Mesenchymal stem cell (in vitro differentiated cells and primary cell): ENCODE results near the gene HSPB3.
A peak's percentile ranks its signal among the peaks of the same experiment; 100 is the strongest.
"Not testable (repeated sequence)": the region's sequence is repeated elsewhere in the genome, so short reads cannot be mapped to it uniquely, and the experiment has no call there.

Source experiments
- DNase-seq: peaks from one replicate; pipeline ENCODE4 v3.0.0-alpha.2; 2013
- H2AFZ ChIP-seq: one replicate; pipeline ENCODE4 v1.6.1; 2013; ENCODE audit warnings: low read depth, mild to moderate bottlenecking, control low read depth, inconsistent platforms, low read length, moderate library complexity
- H2AK5ac ChIP-seq: 2 replicates; pipeline ENCODE4 v1.6.1; 2013; ENCODE audit warnings: low read length, moderate library complexity, mild to moderate bottlenecking, inconsistent platforms; ENCODE audit not compliant: severe bottlenecking
- H2BK120ac ChIP-seq: one replicate; pipeline ENCODE4 v1.6.1; 2013; ENCODE audit warnings: low read depth, mild to moderate bottlenecking, inconsistent platforms, low read length, moderate library complexity
- H2BK12ac ChIP-seq, 2 experiments: one replicate each; pipeline ENCODE4 v1.6.1; 2013; ENCODE audit warnings: inconsistent platforms in 2 of 2, low read length in 2 of 2, mild to moderate bottlenecking in 2 of 2, moderate library complexity in 2 of 2, control low read depth in 1 of 2
- H2BK15ac ChIP-seq: one replicate; pipeline ENCODE4 v1.6.1; 2013; ENCODE audit warnings: mild to moderate bottlenecking, low read depth, inconsistent platforms; ENCODE audit not compliant: poor library complexity, severe bottlenecking
- H2BK5ac ChIP-seq: 2 replicates; pipeline ENCODE4 v1.6.1; 2013; ENCODE audit warnings: low read depth, mild to moderate bottlenecking, low read length, control low read depth, inconsistent platforms; ENCODE audit not compliant: poor library complexity, severe bottlenecking
- H3K14ac ChIP-seq, 2 experiments: one replicate each; pipeline ENCODE4 v1.6.1; 2013; ENCODE audit warnings: inconsistent platforms in 2 of 2, low read length in 2 of 2, control low read depth in 1 of 2, mild to moderate bottlenecking in 1 of 2, moderate library complexity in 1 of 2
- H3K18ac ChIP-seq, 2 experiments: one replicate each; pipeline ENCODE4 v1.6.1; 2013; ENCODE audit warnings: inconsistent platforms in 2 of 2, low read length in 2 of 2, control low read depth in 1 of 2, low read depth in 1 of 2, mild to moderate bottlenecking in 1 of 2
- H3K23ac ChIP-seq, 2 experiments: one replicate each; pipeline ENCODE4 v1.6.1; 2013; ENCODE audit warnings: inconsistent platforms in 2 of 2, low read length in 2 of 2, mild to moderate bottlenecking in 2 of 2, moderate library complexity in 2 of 2, control low read depth in 1 of 2
- H3K27ac ChIP-seq: 2 replicates; pipeline ENCODE4 v1.5.1; 2013; ENCODE audit warnings: mild to moderate bottlenecking, moderate library complexity, low read length, control low read depth, inconsistent platforms; ENCODE audit not compliant: poor library complexity, severe bottlenecking
- H3K27me3 ChIP-seq, 2 experiments: 2 replicates each; pipeline versions ENCODE4 v1.6.1 to v1.7.0; 2013; ENCODE audit warnings: low read length in 2 of 2, mild to moderate bottlenecking in 2 of 2, moderate library complexity in 2 of 2, control low read depth in 1 of 2, inconsistent platforms in 1 of 2; ENCODE audit not compliant: control insufficient read depth in 1 of 2, insufficient read depth in 1 of 2
- H3K36me3 ChIP-seq, 2 experiments: 2 replicates each; pipeline versions ENCODE4 v1.6.1 to v1.7.0; 2013; ENCODE audit warnings: low read length in 2 of 2, control low read depth in 1 of 2, inconsistent platforms in 1 of 2, low read depth in 1 of 2, mild to moderate bottlenecking in 1 of 2; ENCODE audit not compliant: insufficient read depth in 2 of 2, control insufficient read depth in 1 of 2
- H3K4ac ChIP-seq, 2 experiments: one replicate each; pipeline ENCODE4 v1.6.1; 2013; ENCODE audit warnings: inconsistent platforms in 2 of 2, low read length in 2 of 2, mild to moderate bottlenecking in 2 of 2, moderate library complexity in 2 of 2, control low read depth in 1 of 2, low read depth in 1 of 2
- H3K4me1 ChIP-seq: 2 replicates; pipeline ENCODE4 v1.6.1; 2013; ENCODE audit warnings: low read depth, low read length, control low read depth; ENCODE audit not compliant: control insufficient read depth, insufficient read depth
- H3K4me2 ChIP-seq: 2 replicates; pipeline ENCODE4 v1.6.1; 2013; ENCODE audit warnings: low read length, mild to moderate bottlenecking, inconsistent platforms; ENCODE audit not compliant: poor library complexity, severe bottlenecking
- H3K4me3 ChIP-seq, 2 experiments: 2 replicates each; pipeline versions ENCODE4 v1.5.1 to v1.7.0; 2013; ENCODE audit warnings: low read length in 2 of 2, mild to moderate bottlenecking in 2 of 2, control low read depth in 1 of 2, low read depth in 1 of 2; ENCODE audit not compliant: insufficient read depth in 1 of 2
- H3K79me1 ChIP-seq: replicated peaks from 2 replicates; pipeline ENCODE4 v1.6.1; 2013; ENCODE audit warnings: mild to moderate bottlenecking, control low read depth, low read length, inconsistent platforms; ENCODE audit not compliant: poor library complexity, severe bottlenecking
- H3K9ac ChIP-seq: 2 replicates; pipeline ENCODE4 v1.7.0; 2013; ENCODE audit warnings: mild to moderate bottlenecking, low read length, moderate library complexity
- H3K9me3 ChIP-seq: 2 replicates; pipeline ENCODE4 v1.7.0; 2013; ENCODE audit warnings: mild to moderate bottlenecking, low read length; ENCODE audit not compliant: control insufficient read depth
- H4K8ac ChIP-seq: one replicate; pipeline ENCODE4 v1.6.1; 2013; ENCODE audit warnings: inconsistent platforms, mild to moderate bottlenecking, low read length, moderate library complexity
- H4K91ac ChIP-seq: one replicate; pipeline ENCODE4 v1.6.1; 2013; ENCODE audit warnings: mild to moderate bottlenecking, low read length, inconsistent platforms
- WGBS: methylation state at CpG from one replicate; pipeline ENCODE4 v1.1.7; 2013; ENCODE audit warnings: mixed read lengths; 5-methylcytosine and 5-hydroxymethylcytosine counted together

HSPB3 gene

DNA sequence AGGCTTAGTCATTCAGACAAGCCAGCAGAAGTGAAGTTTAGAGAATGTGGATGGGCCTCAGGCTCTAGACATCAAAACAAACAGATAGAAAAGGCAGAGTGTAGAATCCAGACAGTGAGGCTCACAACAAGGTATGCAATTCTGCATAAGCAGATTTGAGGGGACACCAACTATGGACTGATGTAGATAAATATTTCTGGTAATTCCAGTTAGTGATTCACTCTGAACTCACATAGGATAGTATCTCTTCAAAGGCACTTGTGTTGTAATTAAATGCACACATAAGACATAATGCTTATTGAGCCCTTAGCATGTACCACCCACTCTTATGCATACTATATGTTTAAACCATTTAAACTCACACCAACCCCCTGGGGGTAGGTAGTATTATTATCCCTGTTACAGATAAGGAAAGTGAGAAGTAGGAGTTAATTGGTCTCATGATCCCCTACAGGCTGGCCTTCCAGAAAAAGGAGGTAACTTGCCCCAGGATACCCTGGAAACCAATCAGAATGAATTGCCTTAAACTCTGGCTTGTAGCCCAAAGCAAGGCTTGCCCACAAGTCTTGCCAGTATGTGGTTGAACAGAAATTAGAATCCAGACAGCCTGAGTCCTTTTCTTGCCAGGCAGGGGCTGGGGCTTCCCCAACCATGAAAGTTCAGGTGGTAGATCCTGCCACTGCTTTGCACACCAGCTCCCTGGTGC is 39.5 kb upstream of the HSPB3 start:
- no peaks in the 10 kb centered on the region for H3K79me1 ChIP-seq
- peak overlapping the region; percentile 32 for H2AK5ac ChIP-seq
- no peak overlapping the region for H2AFZ ChIP-seq
- H3K4me2 ChIP-seq = no peak overlapping the region
- H3K4me1 ChIP-seq = peaks cover 4% of the 10 kb centered on the region
- no peak overlapping the region for H4K8ac ChIP-seq
- H2BK5ac ChIP-seq = no peak overlapping the region
- no peak overlapping the region for H3K27ac ChIP-seq
- no peak overlapping the region for H2BK15ac ChIP-seq
- H4K91ac ChIP-seq = no peak overlapping the region
- H3K27me3 ChIP-seq = no peaks in the 10 kb centered on the region
- H3K36me3 ChIP-seq = no peaks in the 10 kb centered on the region
- H3K9me3 ChIP-seq = no peaks in the 10 kb centered on the region
- peak overlapping the region in 1 of 2 experiments; percentile 65 for H3K14ac ChIP-seq
- H3K4me3 ChIP-seq = no peak overlapping the region
- H3K4ac ChIP-seq = no peak overlapping the region
- no peak for DNase-seq
- H3K23ac ChIP-seq = no peak overlapping the region
- H2BK120ac ChIP-seq = no peak overlapping the region
- H3K9ac ChIP-seq = no peak overlapping the region
- no peak overlapping the region for H2BK12ac ChIP-seq
- no peak overlapping the region for H3K18ac ChIP-seq

DNA sequence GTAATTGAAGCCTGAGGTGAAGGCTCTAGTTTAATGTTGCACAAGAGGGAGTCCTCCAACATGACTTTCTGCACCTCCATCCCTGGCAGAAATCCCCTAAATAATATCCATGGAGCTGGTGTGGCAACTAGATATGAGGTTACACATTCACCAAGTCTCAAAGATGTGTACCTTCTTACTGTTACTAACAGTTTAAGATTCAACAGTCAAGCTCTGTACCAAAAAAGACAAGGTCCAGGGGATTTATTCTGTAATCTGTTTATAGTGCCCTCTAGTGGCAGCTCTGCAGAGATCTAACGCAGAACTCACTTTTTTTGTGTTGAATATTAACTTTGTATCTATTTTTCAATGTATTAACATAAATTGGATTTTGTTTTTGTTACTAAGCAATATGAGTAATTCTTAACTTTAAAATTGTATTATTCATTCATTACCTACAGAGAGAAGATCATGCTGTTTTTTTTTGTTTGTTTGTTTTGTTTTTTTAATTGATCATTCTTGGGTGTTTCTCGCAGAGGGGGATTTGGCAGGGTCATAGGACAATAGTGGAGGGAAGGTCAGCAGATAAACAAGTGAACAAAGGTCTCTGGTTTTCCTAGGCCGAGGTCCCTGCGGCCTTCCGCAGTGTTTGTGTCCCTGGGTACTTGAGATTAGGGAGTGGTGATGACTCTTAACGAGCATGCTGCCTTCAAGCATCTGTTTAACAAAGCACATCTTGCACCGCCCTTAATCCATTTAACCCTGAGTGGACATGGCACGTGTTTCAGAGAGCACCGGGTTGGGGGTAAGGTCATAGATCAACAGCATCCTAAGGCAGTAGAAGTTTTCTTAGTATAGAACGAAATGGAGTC is 35.7 kb upstream of the HSPB3 start:
- not testable (repeated sequence) for H2BK12ac ChIP-seq, H3K27ac ChIP-seq, H3K9me3 ChIP-seq, H2BK5ac ChIP-seq, H2BK15ac ChIP-seq, H3K14ac ChIP-seq, H3K4me3 ChIP-seq, H3K4me1 ChIP-seq, H3K23ac ChIP-seq, H3K36me3 ChIP-seq, H2BK120ac ChIP-seq, H2AK5ac ChIP-seq, H4K8ac ChIP-seq, H3K4ac ChIP-seq, H2AFZ ChIP-seq, H4K91ac ChIP-seq, H3K4me2 ChIP-seq, H3K79me1 ChIP-seq, H3K27me3 ChIP-seq, H3K9ac ChIP-seq, H3K18ac ChIP-seq
- DNase-seq = peak; percentile 51
- 69% methylated on average over 5 of the region's 10 CpGs for WGBS

DNA sequence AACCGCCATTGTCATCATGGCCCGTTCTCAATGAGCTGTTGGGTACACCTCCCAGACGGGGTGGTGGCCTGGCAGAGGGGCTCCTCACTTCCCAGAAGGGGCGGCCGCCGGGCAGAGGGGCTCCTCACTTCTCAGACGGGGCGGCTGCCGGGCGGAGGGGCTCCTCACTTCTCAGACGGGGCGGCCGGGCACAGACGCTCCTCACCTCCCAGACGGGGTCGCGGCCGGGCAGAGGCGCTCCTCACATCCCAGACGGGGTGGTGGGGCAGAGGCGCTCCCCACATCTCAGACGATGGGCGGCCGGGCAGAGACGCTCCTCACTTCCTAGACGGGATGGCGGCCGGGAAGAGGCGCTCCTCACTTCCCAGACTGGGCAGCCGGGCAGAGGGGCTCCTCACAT is 35.0 kb upstream of the HSPB3 start:
- not testable (repeated sequence) for H2BK5ac ChIP-seq, H3K4ac ChIP-seq, H3K36me3 ChIP-seq, H2BK12ac ChIP-seq, H3K79me1 ChIP-seq, DNase-seq, H2BK15ac ChIP-seq, H3K23ac ChIP-seq, H4K91ac ChIP-seq, H2BK120ac ChIP-seq, H3K9me3 ChIP-seq, H3K4me2 ChIP-seq, H2AK5ac ChIP-seq, H3K18ac ChIP-seq, H3K4me3 ChIP-seq, H3K9ac ChIP-seq, H4K8ac ChIP-seq, H3K14ac ChIP-seq, H3K4me1 ChIP-seq, H3K27ac ChIP-seq, H3K27me3 ChIP-seq, H2AFZ ChIP-seq
- WGBS = 80% methylated on average over 3 of the region's 30 CpGs

DNA sequence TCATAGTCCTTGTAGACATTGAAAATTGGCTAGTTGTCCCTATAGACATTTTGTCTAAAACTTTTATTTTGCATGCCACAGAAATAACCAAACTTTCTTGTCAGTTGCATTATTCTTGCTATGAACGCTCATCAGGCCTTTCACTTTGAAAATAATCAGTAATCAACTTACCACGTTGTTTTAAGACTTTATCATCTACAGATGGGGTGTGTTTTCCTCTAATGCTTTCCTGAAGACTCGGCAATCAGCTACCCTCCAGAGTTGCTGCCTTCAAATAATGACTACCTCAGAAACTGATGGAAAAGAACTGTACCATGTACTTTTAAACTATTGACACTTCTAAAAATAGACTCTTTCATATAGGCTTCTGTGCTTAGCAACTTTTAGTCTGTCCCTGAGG is 33.5 kb upstream of the HSPB3 start:
- Histone ChIP-seq H3K18ac (no peak overlapping the region), H2BK15ac (no peak overlapping the region), H3K14ac (no peak overlapping the region), H3K79me1 (no peaks in the 10 kb centered on the region), H2BK5ac (no peak overlapping the region), H2BK12ac (no peak overlapping the region), H3K4me2 (no peak overlapping the region), H3K9ac (no peak overlapping the region), H3K4me3 (no peak overlapping the region), H3K4me1 (no peaks in the 10 kb centered on the region), H3K4ac (no peak overlapping the region), H4K8ac (no peak overlapping the region), H2AFZ (no peak overlapping the region), H3K27me3 (peaks cover 6% of the 10 kb centered on the region in 2 experiments), H3K36me3 (no peaks in the 10 kb centered on the region), H4K91ac (no peak overlapping the region), H3K9me3 (no peaks in the 10 kb centered on the region), H2AK5ac (no peak overlapping the region), H2BK120ac (no peak overlapping the region), H3K27ac (no peak overlapping the region), H3K23ac (no peak overlapping the region)
- no peak for DNase-seq
- WGBS = 91% methylated on average over 3 of the region's 3 CpGs
